ENCODE data around the gene ZDHHC12.
A peak's percentile ranks its signal among the peaks of the same experiment; 100 is the strongest.

Gene ZDHHC12

GRCh38 chr9:128732576-128732975, 8.6 kb upstream of the ZDHHC12 start:
- POLR2A ChIA-PET (ENCODE audit: low non-redundant PET) = interaction anchor here (0.7 kb wide), 1 partner anchor 16 kb away, joined by 3 read pairs; no protein-coding TSS in a partner anchor
- CTCF ChIA-PET = interaction anchor here (0.6 to 2.6 kb wide), 11 partner anchors 8 to 242 kb away, joined by 3 to 16 read pairs (median 4); partner anchors contain the start of genes ENDOG and ZDHHC12
- peak overlapping the region; percentile 29 for H3K27ac ChIP-seq
- TF ChIP-seq, protein P1, sequence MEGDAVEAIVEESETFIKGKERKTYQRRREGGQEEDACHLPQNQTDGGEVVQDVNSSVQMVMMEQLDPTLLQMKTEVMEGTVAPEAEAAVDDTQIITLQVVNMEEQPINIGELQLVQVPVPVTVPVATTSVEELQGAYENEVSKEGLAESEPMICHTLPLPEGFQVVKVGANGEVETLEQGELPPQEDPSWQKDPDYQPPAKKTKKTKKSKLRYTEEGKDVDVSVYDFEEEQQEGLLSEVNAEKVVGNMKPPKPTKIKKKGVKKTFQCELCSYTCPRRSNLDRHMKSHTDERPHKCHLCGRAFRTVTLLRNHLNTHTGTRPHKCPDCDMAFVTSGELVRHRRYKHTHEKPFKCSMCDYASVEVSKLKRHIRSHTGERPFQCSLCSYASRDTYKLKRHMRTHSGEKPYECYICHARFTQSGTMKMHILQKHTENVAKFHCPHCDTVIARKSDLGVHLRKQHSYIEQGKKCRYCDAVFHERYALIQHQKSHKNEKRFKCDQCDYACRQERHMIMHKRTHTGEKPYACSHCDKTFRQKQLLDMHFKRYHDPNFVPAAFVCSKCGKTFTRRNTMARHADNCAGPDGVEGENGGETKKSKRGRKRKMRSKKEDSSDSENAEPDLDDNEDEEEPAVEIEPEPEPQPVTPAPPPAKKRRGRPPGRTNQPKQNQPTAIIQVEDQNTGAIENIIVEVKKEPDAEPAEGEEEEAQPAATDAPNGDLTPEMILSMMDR (conservative IDR thresholded peaks at IDR 0.05; ENCODE audit: low read depth) = no peak
- no peak for DNase-seq (ENCODE audit: low spot score)

DNA sequence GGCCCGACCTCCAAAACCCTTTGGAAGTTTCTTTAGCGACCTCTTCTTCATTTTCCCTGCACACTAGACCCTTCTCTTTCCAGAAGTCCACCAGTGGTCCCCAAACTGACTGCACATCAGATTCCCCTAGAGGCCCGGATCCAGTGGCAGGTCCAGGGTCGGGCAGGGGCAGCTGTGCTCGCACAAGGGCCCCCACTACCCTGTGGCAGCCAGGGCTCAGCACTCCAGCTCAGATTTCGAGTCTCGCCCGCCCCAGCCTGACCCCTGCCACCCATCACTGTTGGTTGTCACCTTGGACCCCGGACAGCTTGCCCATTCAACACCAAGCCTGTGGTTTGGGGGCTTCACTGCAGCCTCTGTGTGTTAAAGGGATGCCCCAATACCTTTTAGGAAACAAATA, 7.8 kb upstream of the ZDHHC12 start:
- TF ChIP-seq, protein P1 (conservative IDR thresholded peaks at IDR 0.05; ENCODE audit: low read depth) = no peak
- H3K27ac ChIP-seq = peak overlapping the region; percentile 29
- ChIA-PET CTCF (interaction anchor here (1.4 kb wide), 1 partner anchor 30 kb away, joined by 7 read pairs; the partner anchor contains the start of gene PKN3), POLR2A (ENCODE audit: low non-redundant PET) (no interaction called here)
- DNase-seq (ENCODE audit: low spot score) = no peak

DNA sequence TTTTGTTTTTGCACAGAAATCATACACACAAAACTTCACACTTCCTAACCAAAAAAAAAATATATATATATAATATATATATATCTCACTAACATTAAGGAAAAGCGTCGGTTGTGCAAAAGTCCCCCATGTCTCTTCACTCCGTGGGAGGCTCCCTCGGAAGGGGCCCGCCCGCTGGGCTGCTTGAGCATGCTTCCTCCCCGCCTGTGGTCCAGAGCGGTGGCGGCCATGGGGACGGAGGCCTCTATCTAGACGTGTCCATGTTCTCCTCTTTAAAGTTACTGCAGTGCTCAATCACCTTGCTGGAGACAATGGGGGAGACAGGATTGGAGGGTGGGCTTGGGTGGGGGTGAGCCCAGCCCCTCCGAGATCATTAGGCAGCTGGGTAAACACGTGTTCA, 7.2 kb upstream of the ZDHHC12 start:
- H3K27ac ChIP-seq = peak overlapping the region; percentile 12; the same call in 1 of the 2 replicates
- CTCF ChIA-PET = interaction anchor here (0.6 to 1.4 kb wide), 2 partner anchors 29 to 45 kb away, joined by 4 to 7 read pairs; partner anchors contain the start of gene PKN3
- TF ChIP-seq, protein P1 (conservative IDR thresholded peaks at IDR 0.05; ENCODE audit: low read depth) = no peak
- POLR2A ChIA-PET (ENCODE audit: low non-redundant PET) = no interaction called here
- no peak for DNase-seq (ENCODE audit: low spot score)

DNA sequence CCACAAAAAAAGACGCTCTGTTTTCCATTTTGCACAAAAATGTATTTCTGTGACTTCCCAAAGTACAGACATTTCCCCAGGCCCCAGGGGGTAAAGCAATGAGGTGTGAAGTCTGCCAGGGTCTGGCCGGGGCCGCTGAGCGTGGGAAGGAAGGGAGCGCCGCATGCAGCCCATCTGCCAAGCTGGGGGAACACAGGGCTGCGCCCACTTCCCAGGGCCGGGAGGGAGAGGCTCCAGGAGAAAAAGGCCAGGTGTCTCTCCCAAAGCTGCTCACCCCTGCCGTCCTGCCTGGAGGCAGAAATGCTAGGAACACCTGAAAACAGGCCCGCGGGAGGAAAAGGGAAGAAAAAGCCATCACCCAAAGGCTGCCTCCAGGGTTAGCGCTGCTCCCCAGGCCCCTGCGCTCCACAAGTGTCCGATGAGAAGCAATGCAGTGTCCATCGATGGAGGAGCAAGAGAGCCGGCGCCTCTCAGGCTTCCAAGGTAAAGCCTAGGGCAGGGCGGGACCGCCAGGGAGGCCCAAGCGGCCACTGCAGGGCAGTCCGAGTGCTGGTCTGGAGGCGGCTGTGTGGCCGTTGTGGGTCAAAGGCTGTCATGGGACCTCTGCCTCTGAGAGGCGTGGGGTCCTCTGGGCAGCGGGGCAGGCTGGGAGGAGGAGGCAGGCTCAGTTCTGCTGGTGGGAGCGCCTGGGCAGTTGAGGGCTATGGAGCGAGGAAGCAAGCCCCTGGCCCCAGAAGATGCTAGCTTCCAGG, 6.0 kb upstream of the ZDHHC12 start:
- POLR2A ChIA-PET (ENCODE audit: low non-redundant PET) = no interaction called here
- no peak for DNase-seq (ENCODE audit: low spot score)
- TF ChIP-seq, protein P1 (conservative IDR thresholded peaks at IDR 0.05; ENCODE audit: low read depth) = no peak
- peak overlapping the region; percentile 12 for H3K27ac ChIP-seq
- CTCF ChIA-PET = no interaction called here

- TF ChIP-seq, protein P1 (conservative IDR thresholded peaks at IDR 0.05; ENCODE audit: low read depth) = no peak
- H3K27ac ChIP-seq = peak overlapping the region; percentile 12
- DNase-seq (ENCODE audit: low spot score) = no peak
- ChIA-PET POLR2A (ENCODE audit: low non-redundant PET) (no interaction called here), CTCF (no interaction called here)
Measured at GRCh38 chr9:128729302-128729701, 5.4 kb upstream of the ZDHHC12 start.

DNA sequence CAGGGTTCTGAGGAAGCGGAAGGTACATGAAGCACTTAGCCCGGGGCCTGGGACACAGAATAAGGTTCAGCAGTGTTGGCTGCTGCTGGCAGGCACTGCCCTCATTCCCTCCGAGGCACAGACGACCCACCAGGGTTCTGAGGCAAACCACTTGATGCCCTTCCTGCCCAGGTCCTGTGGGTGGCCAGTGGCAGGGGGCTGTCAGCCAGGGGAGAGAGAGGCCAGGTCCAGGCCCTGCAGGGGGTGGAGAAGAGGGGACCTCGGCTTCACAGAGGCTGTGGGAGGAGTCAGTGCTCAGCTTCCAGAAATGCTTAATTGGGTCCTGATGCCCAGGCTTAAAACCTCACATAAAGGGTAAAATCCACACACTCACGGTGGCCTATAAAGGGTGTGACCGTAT, 4.4 kb upstream of the ZDHHC12 start:
- POLR2A ChIA-PET (ENCODE audit: low non-redundant PET) = no interaction called here

More for the DNA sequence above, 4.4 kb upstream of the ZDHHC12 start:
- CTCF ChIA-PET = no interaction called here
- TF ChIP-seq, protein P1 (conservative IDR thresholded peaks at IDR 0.05; ENCODE audit: low read depth) = no peak
- peak overlapping the region; percentile 12 for H3K27ac ChIP-seq
- no peak for DNase-seq (ENCODE audit: low spot score)

All from RWPE1 (cell line).